Retina (tissue), 1 donor: Measurements from ENCODE around the gene TMEM178B.

Experiments
- DNase-seq: peaks from one replicate; pipeline ENCODE4 v3.0.0-alpha.2; 2016

The TMEM178B gene

GRCh38 chr7:141436575-141437075 is 362.8 kb downstream of the TMEM178B start:
- DNase-seq = no peak

GRCh38 chr7:141439164-141439563 is 365.3 kb downstream of the TMEM178B start:
- DNase-seq = no peak

- no peak for DNase-seq
Measured at GRCh38 chr7:141439776-141440175, 365.9 kb downstream of the TMEM178B start.

- DNase-seq = no peak
Measured at GRCh38 chr7:141441837-141442627, 368.2 kb downstream of the TMEM178B start.

- DNase-seq = no peak
Measured at GRCh38 chr7:141442781-141443180, 368.9 kb downstream of the TMEM178B start.

GRCh38 chr7:141444961-141445360 is 371.1 kb downstream of the TMEM178B start:
- DNase-seq = no peak

GRCh38 chr7:141451232-141451631 is 377.4 kb downstream of the TMEM178B start:
- DNase-seq = no peak

- no peak for DNase-seq
Measured at GRCh38 chr7:141452911-141453310, 379.0 kb downstream of the TMEM178B start.

- DNase-seq = no peak
Measured at GRCh38 chr7:141454338-141454737, 380.5 kb downstream of the TMEM178B start.

GRCh38 chr7:141455723-141456122 is 381.9 kb downstream of the TMEM178B start:
- no peak for DNase-seq

- DNase-seq = no peak
Measured at GRCh38 chr7:141456298-141456697, 382.4 kb downstream of the TMEM178B start.

GRCh38 chr7:141456711-141457110 is 382.8 kb downstream of the TMEM178B start:
- DNase-seq = no peak

GRCh38 chr7:141460781-141461715 is 387.2 kb downstream of the TMEM178B start:
- DNase-seq = peak; percentile 66

- no peak for DNase-seq
Measured at GRCh38 chr7:141461924-141462323, 388.1 kb downstream of the TMEM178B start.

GRCh38 chr7:141462958-141463357 is 389.1 kb downstream of the TMEM178B start:
- DNase-seq = no peak

GRCh38 chr7:141463986-141464385 is 390.1 kb downstream of the TMEM178B start:
- no peak for DNase-seq

GRCh38 chr7:141464551-141464950 is 390.7 kb downstream of the TMEM178B start:
- no peak for DNase-seq

GRCh38 chr7:141466151-141466904 is 392.5 kb downstream of the TMEM178B start:
- DNase-seq = no peak

- no peak for DNase-seq
Measured at GRCh38 chr7:141468341-141468740, 394.5 kb downstream of the TMEM178B start.

GRCh38 chr7:141475679-141476078 is 401.8 kb downstream of the TMEM178B start:
- DNase-seq = no peak

- no peak for DNase-seq
Measured at GRCh38 chr7:141477865-141478264, 404.0 kb downstream of the TMEM178B start.

GRCh38 chr7:141478845-141479244 is 405.0 kb downstream of the TMEM178B start:
- DNase-seq = no peak

GRCh38 chr7:141480953-141481352 is 407.1 kb downstream of the TMEM178B start:
- DNase-seq = no peak
